PFSK-1 (cell line): ENCODE results near the gene LIPM.

ENCODE experiments used
- FOXP2 ChIP-seq: optimal IDR thresholded peaks from 2 replicates; pipeline ENCODE3; 2011; ENCODE audit warnings: borderline replicate concordance, control low read depth, inconsistent platforms; ENCODE audit not compliant: insufficient read depth; ENCODE audit errors: extremely low read length, extremely low read depth
- POLR2AphosphoS5 ChIP-seq: IDR thresholded peaks from 2 replicates; pipeline ENCODE4 v1.6.1; 2012; ENCODE audit warnings: low read depth, mild to moderate bottlenecking, control low read depth, low read length, moderate library complexity
- SIN3A ChIP-seq: IDR thresholded peaks from 2 replicates; pipeline ENCODE4 v1.6.1; 2012; ENCODE audit warnings: mild to moderate bottlenecking, low read length, moderate library complexity, borderline replicate concordance; ENCODE audit not compliant: insufficient read depth
- TAF1 ChIP-seq: IDR thresholded peaks from 2 replicates; pipeline ENCODE4 v1.6.1; 2012; ENCODE audit warnings: low read length, control low read depth, borderline replicate concordance; ENCODE audit not compliant: insufficient read depth
- TF ChIP-seq, protein P1 (sequence below), 2 experiments: IDR thresholded peaks; 2 replicates each; pipeline versions ENCODE4 v1.6.1 to v1.8.0; 2011 to 2012; ENCODE audit warnings: low read depth in 2 of 2, low read length in 2 of 2, control low read depth in 1 of 2, inconsistent platforms in 1 of 2, mild to moderate bottlenecking in 1 of 2, moderate library complexity in 1 of 2; ENCODE audit not compliant: insufficient read depth in 1 of 2

Gene LIPM

GRCh38 chr10:88848499-88848898, 46.0 kb downstream of the LIPM start:
- TF ChIP-seq POLR2AphosphoS5 (no peak), TAF1 (no peak), SIN3A (no peak), FOXP2 (no peak)
- TF ChIP-seq, protein P1, sequence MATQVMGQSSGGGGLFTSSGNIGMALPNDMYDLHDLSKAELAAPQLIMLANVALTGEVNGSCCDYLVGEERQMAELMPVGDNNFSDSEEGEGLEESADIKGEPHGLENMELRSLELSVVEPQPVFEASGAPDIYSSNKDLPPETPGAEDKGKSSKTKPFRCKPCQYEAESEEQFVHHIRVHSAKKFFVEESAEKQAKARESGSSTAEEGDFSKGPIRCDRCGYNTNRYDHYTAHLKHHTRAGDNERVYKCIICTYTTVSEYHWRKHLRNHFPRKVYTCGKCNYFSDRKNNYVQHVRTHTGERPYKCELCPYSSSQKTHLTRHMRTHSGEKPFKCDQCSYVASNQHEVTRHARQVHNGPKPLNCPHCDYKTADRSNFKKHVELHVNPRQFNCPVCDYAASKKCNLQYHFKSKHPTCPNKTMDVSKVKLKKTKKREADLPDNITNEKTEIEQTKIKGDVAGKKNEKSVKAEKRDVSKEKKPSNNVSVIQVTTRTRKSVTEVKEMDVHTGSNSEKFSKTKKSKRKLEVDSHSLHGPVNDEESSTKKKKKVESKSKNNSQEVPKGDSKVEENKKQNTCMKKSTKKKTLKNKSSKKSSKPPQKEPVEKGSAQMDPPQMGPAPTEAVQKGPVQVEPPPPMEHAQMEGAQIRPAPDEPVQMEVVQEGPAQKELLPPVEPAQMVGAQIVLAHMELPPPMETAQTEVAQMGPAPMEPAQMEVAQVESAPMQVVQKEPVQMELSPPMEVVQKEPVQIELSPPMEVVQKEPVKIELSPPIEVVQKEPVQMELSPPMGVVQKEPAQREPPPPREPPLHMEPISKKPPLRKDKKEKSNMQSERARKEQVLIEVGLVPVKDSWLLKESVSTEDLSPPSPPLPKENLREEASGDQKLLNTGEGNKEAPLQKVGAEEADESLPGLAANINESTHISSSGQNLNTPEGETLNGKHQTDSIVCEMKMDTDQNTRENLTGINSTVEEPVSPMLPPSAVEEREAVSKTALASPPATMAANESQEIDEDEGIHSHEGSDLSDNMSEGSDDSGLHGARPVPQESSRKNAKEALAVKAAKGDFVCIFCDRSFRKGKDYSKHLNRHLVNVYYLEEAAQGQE (IDR thresholded peaks at IDR 0.05; ENCODE audit: insufficient read depth in 1 of 2, low read depth in 2 of 2, low read length in 2 of 2) = no peak

DNA sequence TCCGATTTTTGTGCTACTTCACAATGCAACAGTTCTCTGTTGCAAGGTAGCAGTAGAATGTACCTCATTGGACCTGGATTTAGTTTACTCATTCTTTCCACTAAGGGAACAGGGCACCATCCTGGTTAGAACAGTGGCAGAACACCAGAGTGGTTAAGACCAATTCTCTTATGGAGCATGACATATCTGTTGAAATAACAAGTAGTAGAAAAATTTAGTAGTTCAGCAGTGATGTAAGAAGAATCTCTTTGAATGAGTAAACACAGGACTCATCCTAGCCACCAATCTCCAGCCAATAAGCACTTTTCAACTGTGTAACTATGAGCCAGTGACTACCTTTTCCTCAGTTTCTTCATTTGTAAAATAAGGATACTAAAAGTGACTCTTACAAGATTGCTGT, 46.7 kb downstream of the LIPM start:
- TF ChIP-seq, protein P1 (IDR thresholded peaks at IDR 0.05; ENCODE audit: insufficient read depth in 1 of 2, low read depth in 2 of 2, low read length in 2 of 2) = no peak
- TF ChIP-seq TAF1 (no peak), FOXP2 (no peak), SIN3A (no peak), POLR2AphosphoS5 (no peak)

GRCh38 chr10:88850712-88851111, 48.2 kb downstream of the LIPM start:
- TF ChIP-seq SIN3A (no peak), FOXP2 (no peak), TAF1 (no peak), POLR2AphosphoS5 (no peak)
- TF ChIP-seq, protein P1 (IDR thresholded peaks at IDR 0.05; ENCODE audit: insufficient read depth in 1 of 2, low read depth in 2 of 2, low read length in 2 of 2) = no peak

DNA sequence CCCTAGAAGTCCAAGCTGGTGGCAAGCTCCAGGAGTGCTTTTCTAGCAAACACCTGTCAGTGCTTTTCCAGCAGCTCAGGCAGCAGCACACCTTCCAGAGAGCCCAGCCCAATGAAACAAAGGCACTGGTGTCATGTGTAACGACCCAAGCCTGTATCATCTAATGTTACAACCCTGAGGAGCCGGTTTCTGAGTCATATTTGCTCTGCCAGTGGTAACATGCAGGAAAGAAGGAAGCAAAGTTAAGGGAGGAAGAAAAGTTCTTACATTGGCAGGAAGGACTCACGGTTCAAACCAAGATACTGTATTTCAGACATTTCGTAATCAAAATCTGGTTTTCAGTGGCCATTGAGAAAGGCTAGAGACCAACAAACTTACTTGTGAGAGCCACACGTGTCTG, 49.2 kb downstream of the LIPM start, which contains the start of gene ANKRD22:
TSS of gene ANKRD22 (minus strand) at position 139 of the 400 bp plus-strand sequence. CDS start 237 bp downstream, outside the sequence.
- TF ChIP-seq TAF1 (no peak), POLR2AphosphoS5 (no peak), FOXP2 (no peak), SIN3A (no peak)
- TF ChIP-seq, protein P1 (IDR thresholded peaks at IDR 0.05; ENCODE audit: insufficient read depth in 1 of 2, low read depth in 2 of 2, low read length in 2 of 2) = no peak

- TF ChIP-seq FOXP2 = no peak
- TF ChIP-seq TAF1 = no peak
- TF ChIP-seq POLR2AphosphoS5 = no peak
- TF ChIP-seq, protein P1 (IDR thresholded peaks at IDR 0.05; ENCODE audit: insufficient read depth in 1 of 2, low read depth in 2 of 2, low read length in 2 of 2) = no peak
- no peak for TF ChIP-seq SIN3A
Measured at GRCh38 chr10:88852327-88852726, 49.8 kb downstream of the LIPM start.
